H1 (cell line): ENCODE measurements around the gene PRPH2. TPM values are rescaled to one million over a fixed set of nuclear protein-coding genes. Genes with fewer than 3 reads are reported as not detected.

Experiments used
- CTCF ChIA-PET: fragments of 300-600 bp; sonication (Branson Sonifier 250); formaldehyde crosslinking; loops from one replicate; lab custom pipeline; 2021; ENCODE audit not compliant: partially characterized antibody; lab: Charles Lee
- POLR2A ChIA-PET: fragments of 300-600 bp; sonication (Branson Sonifier 250); formaldehyde crosslinking; loops from one replicate; lab custom pipeline; 2021; ENCODE audit warnings: inconsistent platforms; ENCODE audit not compliant: partially characterized antibody; lab: Charles Lee
- DNase-seq, 2 experiments: peaks; one replicate each; pipeline versions ENCODE4 v3.0.0 to v3.0.0-alpha.2; 2010 to 2022; ENCODE audit warnings: low spot score in 2 of 2, low read depth in 1 of 2, mixed read lengths in 1 of 2
- FAIRE-seq: peaks from 2 replicates; lab custom pipeline; 2011; peaks lifted over from hg19 to GRCh38; lab: Jason Lieb, UNC
- H2AFZ ChIP-seq: 2 replicates; pipeline ENCODE4 v1.8.1; 2012; ENCODE audit warnings: low read length, inconsistent platforms
- H2AK5ac ChIP-seq: 2 replicates; pipeline ENCODE4 v1.6.1; 2013; ENCODE audit warnings: low read depth, low read length
- H2BK120ac ChIP-seq: replicated peaks from 2 replicates; pipeline ENCODE3; 2013; ENCODE audit warnings: low read depth, low read length, inconsistent platforms
- H2BK12ac ChIP-seq: 2 replicates; pipeline ENCODE4 v1.6.1; 2013; ENCODE audit warnings: low read depth, low read length
- H2BK15ac ChIP-seq: 2 replicates; pipeline ENCODE4 v1.6.1; 2013; ENCODE audit warnings: low read length
- H2BK20ac ChIP-seq: 2 replicates; pipeline ENCODE4 v1.6.1; 2013; ENCODE audit warnings: low read length
- H2BK5ac ChIP-seq: 2 replicates; pipeline ENCODE4 v1.6.1; 2013; ENCODE audit warnings: low read depth, low read length
- H3K14ac ChIP-seq: 2 replicates; pipeline ENCODE4 v1.6.1; 2013; ENCODE audit warnings: inconsistent platforms; ENCODE audit not compliant: insufficient read length
- H3K18ac ChIP-seq: 2 replicates; pipeline ENCODE4 v1.6.1; 2013; ENCODE audit warnings: low read length; ENCODE audit errors: extremely low read depth
- H3K23ac ChIP-seq: 2 replicates; pipeline ENCODE4 v1.6.1; 2013; ENCODE audit warnings: inconsistent platforms; ENCODE audit not compliant: insufficient read length
- H3K23me2 ChIP-seq: 2 replicates; pipeline ENCODE4 v1.6.1; 2013; ENCODE audit warnings: low read depth, low read length
- H3K27ac ChIP-seq: 2 replicates; pipeline ENCODE4 v1.6.1; 2011; ENCODE audit warnings: low read depth, low read length, inconsistent platforms
- H3K27me3 ChIP-seq, 4 experiments: replicated peaks in 1 of 4; 1 replicate in 1 of 4; 2 replicates in 3 of 4; pipeline versions ENCODE4 v1.6.1 to v1.8.1; 2011 to 2013; ENCODE audit warnings: low read length in 3 of 4, mild to moderate bottlenecking in 3 of 4, inconsistent platforms in 2 of 4, mixed read lengths in 2 of 4, moderate library complexity in 1 of 4; ENCODE audit not compliant: control insufficient read depth in 3 of 4, insufficient read depth in 3 of 4; ENCODE audit errors: extremely low read depth in 1 of 4
- H3K36me3 ChIP-seq, 4 experiments: 2 replicates each; pipeline versions ENCODE4 v1.6.1 to v1.8.1; 2011 to 2013; ENCODE audit warnings: mild to moderate bottlenecking in 4 of 4, low read length in 3 of 4, moderate library complexity in 2 of 4, control low read depth in 1 of 4, inconsistent platforms in 1 of 4; ENCODE audit not compliant: insufficient read depth in 4 of 4, control insufficient read depth in 2 of 4
- H3K4ac ChIP-seq: replicated peaks from 2 replicates; pipeline ENCODE3; 2013; ENCODE audit warnings: low read length, low read depth, mixed read lengths, inconsistent platforms; ENCODE audit not compliant: insufficient read length
- H3K4me1 ChIP-seq, 4 experiments: replicated peaks in 1 of 4; 1 replicate in 1 of 4; 2 replicates in 3 of 4; pipeline versions ENCODE4 v1.6.1 to v1.8.1; 2011 to 2013; ENCODE audit warnings: low read length in 3 of 4, inconsistent platforms in 2 of 4, mixed read lengths in 1 of 4; ENCODE audit not compliant: insufficient read depth in 4 of 4, control insufficient read depth in 3 of 4
- H3K4me2 ChIP-seq, 2 experiments: 2 replicates each; pipeline versions ENCODE4 v1.6.1 to v1.8.1; 2011 to 2013; ENCODE audit warnings: low read depth in 2 of 2, low read length in 2 of 2, control low read depth in 1 of 2, inconsistent platforms in 1 of 2, mild to moderate bottlenecking in 1 of 2; ENCODE audit not compliant: insufficient read depth in 1 of 2
- H3K4me3 ChIP-seq, 4 experiments: fragments of 200-600, 300-600 bp in 1 of 4; sonication (generic), shearing (Covaris generic), sonication (Bioruptor Twin) in 1 of 4; 2 replicates each; pipeline versions ENCODE4 v1.5.1 to v1.8.1; 2011 to 2016; ENCODE audit warnings: low read length in 4 of 4, low read depth in 3 of 4, control low read depth in 2 of 4, inconsistent platforms in 2 of 4, mild to moderate bottlenecking in 2 of 4, mixed read lengths in 1 of 4, moderate library complexity in 1 of 4; ENCODE audit not compliant: insufficient read depth in 2 of 4; ENCODE audit errors: extremely low read depth in 1 of 4
- H3K56ac ChIP-seq: replicated peaks from 2 replicates; pipeline ENCODE3; 2013; ENCODE audit warnings: low read depth, mild to moderate bottlenecking, mixed read lengths, low read length, inconsistent platforms; ENCODE audit not compliant: insufficient read length
- H3K79me1 ChIP-seq: 2 replicates; pipeline ENCODE4 v1.6.1; 2013; ENCODE audit warnings: low read depth, low read length, control low read depth
- H3K79me2 ChIP-seq, 2 experiments: 2 replicates each; pipeline versions ENCODE4 v1.6.1 to v1.8.1; 2012 to 2013; ENCODE audit warnings: low read length in 2 of 2, mild to moderate bottlenecking in 2 of 2, inconsistent platforms in 1 of 2; ENCODE audit not compliant: insufficient read depth in 2 of 2, control insufficient read depth in 1 of 2
- H3K9ac ChIP-seq, 4 experiments: replicated peaks in 1 of 4; 1 replicate in 1 of 4; 2 replicates in 3 of 4; pipeline versions ENCODE4 v1.6.1 to v1.8.1; 2011 to 2013; ENCODE audit warnings: low read depth in 3 of 4, low read length in 3 of 4, control low read depth in 2 of 4, mild to moderate bottlenecking in 2 of 4, moderate library complexity in 2 of 4, inconsistent platforms in 1 of 4; ENCODE audit errors: extremely low read depth in 1 of 4
- H3K9me3 ChIP-seq, 2 experiments: 2 replicates each; pipeline versions ENCODE4 v1.6.1 to v1.8.1; 2012 to 2013; ENCODE audit warnings: mild to moderate bottlenecking in 2 of 2, moderate library complexity in 2 of 2, control low read depth in 1 of 2, inconsistent platforms in 1 of 2, low read depth in 1 of 2, low read length in 1 of 2, mixed read lengths in 1 of 2; ENCODE audit not compliant: insufficient read depth in 2 of 2
- H4K20me1 ChIP-seq, 2 experiments: replicated peaks in 1 of 2; 2 replicates each; pipeline versions ENCODE3 to v1.8.1; 2011 to 2013; ENCODE audit warnings: inconsistent platforms in 2 of 2, low read length in 2 of 2, mild to moderate bottlenecking in 1 of 2; ENCODE audit not compliant: insufficient read depth in 2 of 2, control insufficient read depth in 1 of 2
- H4K5ac ChIP-seq: 2 replicates; pipeline ENCODE4 v1.6.1; 2013; ENCODE audit warnings: low read length, low read depth, mixed read lengths, inconsistent platforms; ENCODE audit not compliant: insufficient read length
- H4K8ac ChIP-seq: 2 replicates; pipeline ENCODE4 v1.8.0; 2013; ENCODE audit warnings: mild to moderate bottlenecking, moderate library complexity, low read length, inconsistent platforms; ENCODE audit not compliant: insufficient read depth; ENCODE audit errors: extremely low read depth
- H4K91ac ChIP-seq: replicated peaks from 2 replicates; pipeline ENCODE3; 2013; ENCODE audit warnings: low read length, mixed read lengths, inconsistent platforms; ENCODE audit not compliant: insufficient read length
- ATF3 ChIP-seq: IDR thresholded peaks from 2 replicates; pipeline ENCODE4 v1.6.1; 2011; ENCODE audit warnings: low read depth, mild to moderate bottlenecking, low read length; ENCODE audit not compliant: insufficient read depth
- CHD1 ChIP-seq: IDR thresholded peaks from 2 replicates; pipeline ENCODE4 v1.6.1; 2012; ENCODE audit warnings: low read depth, low read length, improper control_type of control experiment
- CREB1 ChIP-seq: IDR thresholded peaks from 2 replicates; pipeline ENCODE4 v1.6.1; 2012; ENCODE audit warnings: inconsistent platforms
- EGR1 ChIP-seq: IDR thresholded peaks from 2 replicates; pipeline ENCODE4 v1.6.1; 2011; ENCODE audit warnings: low read depth, low read length, borderline replicate concordance
- FOSL1 ChIP-seq: IDR thresholded peaks from 2 replicates; pipeline ENCODE4 v1.6.1; 2011; ENCODE audit warnings: mild to moderate bottlenecking, low read depth, low read length, moderate library complexity; ENCODE audit not compliant: insufficient read depth
- HDAC2 ChIP-seq, 2 experiments: fragments of 300-600 bp in 1 of 2; sonication (generic) in 1 of 2; IDR thresholded peaks; 2 replicates each; pipeline ENCODE4 v1.6.1; 2011 to 2012; ENCODE audit warnings: low read depth in 2 of 2, low read length in 2 of 2, mild to moderate bottlenecking in 2 of 2, moderate library complexity in 2 of 2, borderline replicate concordance in 1 of 2, inconsistent platforms in 1 of 2
- MAFK ChIP-seq: IDR thresholded peaks from 2 replicates; pipeline ENCODE4 v1.6.1; 2012; ENCODE audit warnings: low read depth, mild to moderate bottlenecking, improper control_type of control experiment, low read length
- SIN3A ChIP-seq, 2 experiments: IDR thresholded peaks in 1 of 2; conservative IDR thresholded peaks in 1 of 2; 2 replicates each; pipeline ENCODE4 v1.6.1; 2011 to 2012; ENCODE audit warnings: low read length in 2 of 2, improper control_type of control experiment in 1 of 2, low read depth in 1 of 2, mild to moderate bottlenecking in 1 of 2
- SIRT6 ChIP-seq: IDR thresholded peaks from one replicate; pipeline ENCODE4 v1.7.1; 2012; ENCODE audit warnings: low read length, inconsistent platforms
- TCF12 ChIP-seq: IDR thresholded peaks from 2 replicates; pipeline ENCODE4 v1.6.1; 2011; ENCODE audit warnings: low read depth, mild to moderate bottlenecking, low read length
- WGBS, 2 experiments: shearing (Covaris generic) in 1 of 2; methylation state at CpG; one replicate each; pipeline versions ENCODE4 v1.1.6 to v1.1.7; 2013 to 2015; ENCODE audit warnings: low lambda C conversion rate in 2 of 2, mixed read lengths in 2 of 2, inconsistent platforms in 1 of 2, low coverage in 1 of 2, missing lambda C conversion rate in 1 of 2; ENCODE audit not compliant: insufficient replicate concordance in 2 of 2, insufficient coverage in 1 of 2, insufficient read length in 1 of 2; ENCODE audit errors: extremely low coverage in 1 of 2, missing lambda C conversion rate in 1 of 2; 5-methylcytosine and 5-hydroxymethylcytosine counted together
- polyA plus RNA-seq, 7 experiments: library from polyadenylated mRNA; depleted of rRNA in 3 of 7; stranded (reverse) in 5 of 7; unstranded in 2 of 7; fragments of >200 nt in 5 of 7; fragments of 200-250 nt in 2 of 7; gene quantifications; 1 replicate in 5 of 7; 2 replicates in 1 of 7; 4 replicates in 1 of 7; pipeline versions ENCODE4 v1.2.1 to v1.2.3, GENCODE V29; 2011 to 2013; ENCODE audit warnings: missing spikeins in 2 of 7, mixed read lengths in 2 of 7
- total RNA-seq: library from RNA; stranded (reverse); fragmentation: NEBNext Ultra II Directional; extraction: Animal tissue kit (Norgen Biotek cat#: 25700); gene quantifications from 2 replicates; pipeline ENCODE4 v1.2.1, GENCODE V29; 2021

PRPH2 gene
- total and polyA plus RNA-seq, 2 of the 8 experiments (the other 6 are each of a cell fraction or from before 2014, with no cell fraction given), result 0.23 to 0.65 TPM

GRCh38 chr6:42702200-42702599 lies 20.2 kb downstream of the PRPH2 start:
- Histone ChIP-seq H3K4me3 (no peak overlapping the region), H3K9ac (no peak overlapping the region), H3K56ac (no peak overlapping the region), H3K23ac (no peak overlapping the region), H2BK15ac (no peak overlapping the region), H3K79me1 (no peaks in the 10 kb centered on the region), H2BK20ac (no peak overlapping the region), H3K4me2 (no peak overlapping the region), H4K91ac (no peak overlapping the region), H3K4ac (no peak overlapping the region), H2BK12ac (no peak overlapping the region), H4K8ac (no peak overlapping the region), H2BK120ac (no peak overlapping the region), H3K9me3 (no peaks in the 10 kb centered on the region), H4K20me1 (no peaks in the 10 kb centered on the region), H3K14ac (no peak overlapping the region), H3K4me1 (peaks cover 0 to 6% (median 1%) of the 10 kb centered on the region in 4 experiments; a peak in 3 of 7 replicates), H2AFZ (no peak overlapping the region), H2AK5ac (no peak overlapping the region), H3K23me2 (peaks cover 2% of the 10 kb centered on the region; the same call in 1 of the 2 replicates), H3K27me3 (no peaks in the 10 kb centered on the region), H4K5ac (no peak overlapping the region), H3K27ac (no peak overlapping the region), H3K18ac (no peak overlapping the region), H3K79me2 (no peaks in the 10 kb centered on the region), H3K36me3 (no peaks in the 10 kb centered on the region), H2BK5ac (no peak overlapping the region)
- POLR2A ChIA-PET, result interaction anchor here (0.7 to 2.8 kb wide), 5 partner anchors 13 to 188 kb away, joined by 3 to 9 read pairs (median 3); partner anchors contain the start of gene RPL7L1
- no peak for FAIRE-seq
- TF ChIP-seq MAFK (no peak), FOSL1 (no peak), SIRT6 (no peak), CHD1 (no peak), CREB1 (no peak), HDAC2 (IDR thresholded peaks at IDR 0.05; ENCODE audit: borderline replicate concordance in 1 of 2, low read depth in 2 of 2, low read length in 2 of 2) (no peak), TCF12 (no peak), ATF3 (no peak), SIN3A (conservative IDR thresholded peaks at IDR 0.05 in 1 of 2, IDR thresholded peaks at IDR 0.05 in 1 of 2; ENCODE audit: low read depth in 1 of 2, low read length in 2 of 2) (no peak), EGR1 (no peak)
- CTCF ChIA-PET, result interaction anchor here (1.0 to 6.1 kb wide), 2 partner anchors 26 to 40 kb away, joined by 4 to 41 read pairs; no protein-coding TSS in a partner anchor
- DNase-seq, result no peak
- WGBS, 2 experiments, result 78% methylated on average over 2 of the region's 2 CpGs; no CpG with 5 or more reads in 1 of the 2 experiments
